Stimulated activated CD8-positive, alpha-beta memory T cell treated with anti-CD3 and anti-CD28 coated beads, Interleukin-12 subunit alpha, Interleukin-12 subunit beta, amount 100 ng/mL, for 24 hours (primary cell): ENCODE results near the gene NEURL3.
"Not testable (repeated sequence)": the region's sequence is repeated elsewhere in the genome, so short reads cannot be mapped to it uniquely, and the experiment has no call there.

ENCODE experiments used
- DNase-seq: peaks from one replicate; pipeline ENCODE4 v3.0.0-alpha.2; 2020; ENCODE audit errors: extremely low read depth

NEURL3 gene

GRCh38 chr2:96506907-96507240 lies 1.7 kb upstream of the NEURL3 start:
- DNase-seq: no peak

DNA sequence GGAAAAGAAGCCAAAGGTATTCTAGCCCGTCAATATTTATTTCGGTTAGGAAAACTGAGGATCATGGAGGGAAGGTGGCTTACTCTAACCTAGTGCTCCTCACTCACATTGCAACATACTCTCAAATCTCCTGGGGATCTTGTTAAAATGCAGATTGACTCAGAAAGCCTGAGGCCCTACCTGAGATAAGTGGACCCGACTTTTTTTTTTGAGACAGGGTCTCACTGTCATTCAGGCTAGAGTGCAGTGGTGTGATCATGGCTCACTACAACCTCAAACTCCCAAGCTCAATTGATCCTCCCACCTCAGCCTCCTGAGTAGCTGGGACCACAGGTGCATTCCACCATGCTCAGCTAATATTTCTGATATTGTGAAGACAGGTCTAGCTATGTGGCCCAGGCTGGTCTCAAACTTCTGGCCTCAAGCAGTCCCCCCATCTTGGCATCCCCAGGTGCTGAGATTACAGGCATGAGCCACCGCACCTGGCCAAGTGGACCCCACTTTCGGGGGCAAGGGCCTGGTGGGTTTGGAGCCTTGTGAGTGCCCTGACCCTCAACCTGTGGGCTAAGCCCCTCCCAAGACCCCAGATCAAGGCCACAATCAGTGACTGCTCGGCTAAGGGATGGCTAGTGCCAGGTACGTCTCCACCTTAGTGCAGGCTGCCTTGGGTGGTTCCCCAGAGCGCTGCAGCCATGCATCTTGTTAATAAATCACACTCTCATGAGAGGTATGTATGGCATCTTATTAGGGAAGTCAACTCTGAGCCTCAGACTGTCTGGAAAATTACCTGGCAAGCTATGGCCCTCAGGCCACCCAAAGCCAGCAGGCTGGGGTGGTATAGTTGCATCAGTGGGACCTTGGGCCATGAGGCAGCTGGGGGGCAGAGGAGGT lies 1.1 kb upstream of the NEURL3 start:
- DNase-seq: no peak

GRCh38 chr2:96503637-96504243 lies 1.4 kb downstream of the NEURL3 start:
- DNase-seq: no peak

GRCh38 chr2:96502891-96503636 lies 2.1 kb downstream of the NEURL3 start:
- DNase-seq: no peak

GRCh38 chr2:96501886-96502810 lies 3.0 kb downstream of the NEURL3 start:
- no peak for DNase-seq

- no peak for DNase-seq
These were observed 3.7 kb downstream of the NEURL3 start for GRCh38 chr2:96501471-96501874.

GRCh38 chr2:96500385-96501066 lies 4.6 kb downstream of the NEURL3 start:
- DNase-seq: no peak

DNA sequence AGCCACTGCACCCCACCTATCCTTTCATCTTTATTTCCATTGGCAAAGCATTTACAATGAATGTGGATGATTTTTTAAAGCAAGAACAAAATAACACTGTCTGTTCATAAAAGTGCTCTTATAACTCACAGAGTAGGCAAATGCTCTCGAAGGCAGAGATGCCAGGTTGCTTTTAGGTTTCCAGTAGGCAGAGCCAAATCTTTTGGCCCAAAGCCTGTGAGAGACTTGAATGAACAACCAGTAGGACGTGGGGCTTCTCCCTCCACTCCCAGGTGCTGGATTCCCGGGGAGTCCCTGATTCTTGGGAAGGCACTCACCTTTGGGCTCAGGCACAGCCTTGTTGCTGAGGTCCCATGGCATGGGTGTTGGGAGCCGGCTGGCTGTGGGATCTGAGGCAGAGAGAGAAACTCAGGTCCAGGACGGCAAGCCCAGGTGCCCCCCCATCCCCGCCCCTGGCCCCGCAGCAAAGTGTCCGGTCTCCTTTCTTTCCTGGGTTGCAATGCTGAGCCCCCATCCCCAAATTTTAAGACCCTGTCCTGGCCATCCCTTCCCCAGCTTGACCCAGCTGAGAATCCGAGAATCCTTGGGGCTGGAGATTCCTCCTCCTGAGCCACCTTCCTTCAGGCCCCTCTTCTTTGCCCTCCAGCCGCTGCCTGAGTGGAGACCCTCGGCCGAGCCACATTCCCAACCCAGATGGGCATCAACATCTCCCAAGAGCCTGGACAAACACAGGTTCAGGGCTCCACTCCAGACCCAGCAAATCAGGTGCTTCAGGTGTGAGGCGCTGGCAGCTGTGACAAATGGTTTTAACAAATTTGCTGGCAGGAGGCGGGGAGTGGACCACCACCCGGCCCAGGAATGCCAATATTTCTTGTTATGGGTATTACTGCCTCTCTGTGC lies 5.8 kb downstream of the NEURL3 start:
- DNase-seq: no peak

DNA sequence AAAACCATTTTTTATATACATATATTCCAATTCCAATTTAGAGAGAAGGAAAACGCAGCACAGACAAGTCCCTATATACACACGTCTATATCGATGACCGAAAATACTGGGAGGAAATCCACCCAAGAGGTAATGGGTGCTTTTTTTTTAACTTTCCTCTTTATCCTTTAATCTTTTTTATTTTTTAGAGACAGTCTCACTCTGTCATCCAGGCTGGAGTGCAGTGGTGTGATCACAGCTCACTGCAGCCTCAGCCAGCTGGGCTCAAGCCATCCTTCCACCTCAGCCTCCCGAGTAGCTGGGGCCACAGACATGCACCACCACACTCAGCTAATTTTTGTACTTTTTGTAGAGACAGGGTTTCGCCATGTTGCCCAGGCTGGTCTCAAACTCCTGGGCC lies 6.5 kb downstream of the NEURL3 start:
- not testable (repeated sequence) for DNase-seq

DNA sequence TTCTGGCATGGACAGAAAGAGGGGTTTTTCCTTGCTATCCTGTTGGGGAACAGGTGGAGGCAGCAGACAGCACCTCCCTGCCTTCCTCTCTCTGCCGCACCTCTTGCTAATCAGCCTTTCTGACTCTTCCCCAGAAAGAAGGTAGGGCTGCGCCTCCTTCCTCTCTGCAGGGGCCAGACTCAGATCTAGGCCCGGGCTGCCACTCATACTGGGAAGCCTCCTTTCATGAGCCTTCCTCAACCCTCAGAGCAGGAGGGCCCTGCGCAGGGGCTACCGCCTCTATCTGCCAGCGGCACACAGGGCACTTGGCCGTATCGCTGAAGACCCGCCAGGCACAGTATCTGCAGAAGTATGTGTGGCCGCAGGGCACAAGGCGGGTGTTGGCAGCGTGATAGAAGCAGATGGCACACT lies 7.1 kb downstream of the NEURL3 start:
- no peak for DNase-seq

DNA sequence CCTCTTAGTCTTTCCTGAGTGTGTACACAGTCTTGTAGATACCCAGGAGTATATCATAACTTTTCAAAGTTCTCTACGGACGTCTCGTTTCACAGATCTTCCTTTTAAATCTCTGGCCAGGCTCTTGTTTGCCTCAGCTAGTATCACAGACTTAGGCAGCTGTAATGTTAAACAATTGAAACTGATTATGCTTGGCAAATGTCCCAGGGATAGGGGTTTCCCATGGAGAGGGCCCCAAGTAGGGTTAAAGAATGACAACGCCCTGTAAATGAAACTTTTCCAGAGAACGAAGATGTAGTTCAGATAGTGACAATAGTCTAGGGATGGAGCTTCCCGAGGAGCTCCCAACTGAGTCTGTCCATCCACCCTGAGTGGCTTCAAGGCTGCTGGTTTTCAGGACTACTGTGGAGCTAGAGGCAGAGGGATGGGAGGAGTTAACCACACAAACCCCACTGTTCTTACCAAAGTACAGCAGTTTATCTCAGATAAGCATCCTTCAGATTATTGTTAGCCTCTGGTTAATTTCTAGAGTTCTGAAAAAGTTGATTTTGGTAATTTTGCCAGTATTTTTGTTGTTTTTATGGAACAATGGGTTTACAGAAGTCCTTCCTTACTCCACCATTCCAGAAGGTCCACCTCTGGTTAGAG lies 9.1 kb downstream of the NEURL3 start:
- no peak for DNase-seq

DNA sequence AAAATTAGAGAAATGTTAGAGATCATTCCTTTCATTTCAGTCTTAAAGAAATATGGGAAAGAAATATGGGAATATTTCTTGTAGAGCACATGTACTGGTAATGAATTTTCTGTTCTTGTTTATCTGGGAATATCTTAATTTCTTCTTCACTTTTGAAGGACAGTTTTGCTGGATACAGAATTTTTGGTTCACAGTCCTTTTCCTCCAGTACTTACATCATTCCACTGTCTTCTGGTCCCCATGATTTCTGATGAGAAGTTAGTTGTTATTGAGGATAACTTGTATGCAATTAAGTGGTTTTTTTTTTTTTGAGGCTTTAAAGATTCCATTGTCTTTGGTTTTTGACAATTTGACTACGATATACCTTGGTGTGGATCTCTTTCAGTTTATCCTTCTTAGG lies 11.0 kb downstream of the NEURL3 start:
- no peak for DNase-seq

- no peak for DNase-seq
These were observed 12.1 kb downstream of the NEURL3 start for GRCh38 chr2:96493072-96493471.

GRCh38 chr2:96491860-96492497 lies 13.2 kb downstream of the NEURL3 start:
- DNase-seq: no peak

GRCh38 chr2:96489663-96490062 lies 15.5 kb downstream of the NEURL3 start:
- no peak for DNase-seq

GRCh38 chr2:96489261-96489660 lies 15.9 kb downstream of the NEURL3 start:
- no peak for DNase-seq

DNA sequence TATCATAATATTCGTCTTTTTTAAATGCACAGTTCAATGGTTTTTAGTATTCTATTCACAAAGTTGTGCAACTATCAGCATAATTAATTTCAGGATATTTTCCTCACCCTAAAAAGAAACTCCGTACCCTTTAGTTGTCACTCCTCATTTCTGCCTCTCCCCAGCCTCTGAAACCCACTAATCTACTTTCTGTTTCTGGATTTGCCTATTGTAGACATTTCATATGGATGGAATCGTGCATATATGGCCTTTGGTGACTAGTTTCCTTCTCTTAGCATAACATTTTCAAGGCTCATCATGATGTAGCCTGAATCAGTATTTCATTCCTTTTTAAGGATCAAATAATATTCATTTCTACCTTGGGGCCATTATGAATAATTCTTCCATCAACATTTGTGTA lies 18.5 kb downstream of the NEURL3 start:
- DNase-seq: no peak

- DNase-seq: peak; percentile 53
These were observed 19.2 kb downstream of the NEURL3 start for GRCh38 chr2:96485751-96486651.
